Measurements from ENCODE around the gene CARD11. TPM values are rescaled to one million over a fixed set of nuclear protein-coding genes. Genes with fewer than 3 reads are reported as not detected.
"Not testable (repeated sequence)": the region's sequence is repeated elsewhere in the genome, so short reads cannot be mapped to it uniquely, and the experiment has no call there.

The CARD11 gene
- total RNA-seq, 1 donor from 2014 or later = 9.3 TPM

- peaks cover 34% of the 10 kb centered on the region for H3K9me3 Mint-ChIP-seq
- H3K36me3 Mint-ChIP-seq = no peaks in the 10 kb centered on the region
- H3K4me3 Mint-ChIP-seq = no peak overlapping the region
- no peak overlapping the region for H3K27ac Mint-ChIP-seq
- no peak for DNase-seq (ENCODE audit: low spot score in 2 of 2, unreplicated experiment in 2 of 2)
- no peaks in the 10 kb centered on the region for H3K27me3 Mint-ChIP-seq (ENCODE audit: low read depth)
- no peaks in the 10 kb centered on the region for H3K4me1 Mint-ChIP-seq
- TF ChIP-seq CTCF (IDR thresholded peaks at IDR 0.05; ENCODE audit: unreplicated experiment) = no peak
Observed at GRCh38 chr7:2962865-2963264, 80.8 kb downstream of the CARD11 start.

GRCh38 chr7:2959828-2960599 lies 83.7 kb downstream of the CARD11 start:
- Mint-ChIP-seq H3K27ac (no peak overlapping the region), H3K27me3 (ENCODE audit: low read depth) (no peaks in the 10 kb centered on the region), H3K9me3 (peaks cover 15% of the 10 kb centered on the region), H3K36me3 (no peaks in the 10 kb centered on the region), H3K4me3 (no peak overlapping the region), H3K4me1 (no peaks in the 10 kb centered on the region)
- DNase-seq (ENCODE audit: low spot score in 2 of 2, unreplicated experiment in 2 of 2) = no peak
- TF ChIP-seq CTCF (IDR thresholded peaks at IDR 0.05; ENCODE audit: unreplicated experiment) = no peak

- peak in 1 of 2 experiments; percentile 13 for DNase-seq (ENCODE audit: low spot score in 2 of 2, unreplicated experiment in 2 of 2)
- Mint-ChIP-seq H3K27me3 (ENCODE audit: low read depth) (no peaks in the 10 kb centered on the region), H3K36me3 (no peaks in the 10 kb centered on the region), H3K4me3 (no peak overlapping the region), H3K27ac (no peak overlapping the region), H3K4me1 (no peaks in the 10 kb centered on the region), H3K9me3 (peaks cover 9% of the 10 kb centered on the region)
- no peak for TF ChIP-seq CTCF (IDR thresholded peaks at IDR 0.05; ENCODE audit: unreplicated experiment)
Observed at GRCh38 chr7:2959103-2959680, 84.5 kb downstream of the CARD11 start.

GRCh38 chr7:2958416-2959102 lies 85.1 kb downstream of the CARD11 start:
- DNase-seq (ENCODE audit: low spot score in 2 of 2, unreplicated experiment in 2 of 2) = peak in 1 of 2 experiments; percentile 29
- no peaks in the 10 kb centered on the region for H3K27me3 Mint-ChIP-seq (ENCODE audit: low read depth)
- H3K4me1 Mint-ChIP-seq = no peaks in the 10 kb centered on the region
- H3K36me3 Mint-ChIP-seq = no peaks in the 10 kb centered on the region
- no peak overlapping the region for H3K4me3 Mint-ChIP-seq
- no peak overlapping the region for H3K27ac Mint-ChIP-seq
- TF ChIP-seq CTCF (IDR thresholded peaks at IDR 0.05; ENCODE audit: unreplicated experiment) = no peak
- peaks cover 8% of the 10 kb centered on the region for H3K9me3 Mint-ChIP-seq

- not testable (repeated sequence) for H3K27ac Mint-ChIP-seq; H3K36me3 Mint-ChIP-seq; DNase-seq (ENCODE audit: low spot score in 2 of 2, unreplicated experiment in 2 of 2); H3K9me3 Mint-ChIP-seq; H3K4me3 Mint-ChIP-seq; H3K27me3 Mint-ChIP-seq (ENCODE audit: low read depth); H3K4me1 Mint-ChIP-seq
Observed at GRCh38 chr7:2957369-2957727, 86.3 kb downstream of the CARD11 start.
